A673 (cell line): ENCODE results near the gene MACROD1. TPM values are rescaled to one million over a fixed set of nuclear protein-coding genes. Genes with fewer than 3 reads are reported as not detected.

ENCODE experiments used
- BruUV-seq: library from RNA; stranded (reverse); fragments of 400-500 nt; replicated peaks from 2 replicates; lab custom pipeline; 2021; lab: Mats Ljungman, UMichigan
- CTCF ChIA-PET: fragments of 300-600 bp; sonication (Branson Sonifier 250); formaldehyde crosslinking; loops from one replicate; lab custom pipeline; 2022; ENCODE audit warnings: antibody characterized with exemption; lab: Charles Lee
- POLR2A ChIA-PET: fragments of 300-600 bp; sonication (Branson Sonifier 250); formaldehyde crosslinking; loops from one replicate; lab custom pipeline; 2022; ENCODE audit warnings: antibody characterized with exemption; ENCODE audit not compliant: low non-redundant PET; lab: Charles Lee
- DNase-seq: peaks from one replicate; pipeline ENCODE4 v3.0.0-alpha.2; 2015; ENCODE audit warnings: low spot score
- H3K27ac ChIP-seq: fragments of 200-600 bp; sonication (generic); 2 replicates; pipeline ENCODE4 v1.5.1; 2016; ENCODE audit warnings: mixed run types, low read depth, mild to moderate bottlenecking, mixed read lengths, antibody characterized with exemption, low read length; ENCODE audit not compliant: poor library complexity, severe bottlenecking
- H3K27me3 ChIP-seq: fragments of 200-600 bp; sonication (generic); replicated peaks from 2 replicates; pipeline ENCODE4 v1.6.1; 2017; ENCODE audit warnings: mixed run types, low read depth, mild to moderate bottlenecking, mixed read lengths, antibody characterized with exemption, low read length; ENCODE audit not compliant: insufficient read depth, poor library complexity
- H3K36me3 ChIP-seq: fragments of 200-600 bp; sonication (generic); 2 replicates; pipeline ENCODE4 v1.6.1; 2016; ENCODE audit warnings: mixed run types, mild to moderate bottlenecking, mixed read lengths, antibody characterized with exemption, low read length; ENCODE audit not compliant: insufficient read depth, poor library complexity, severe bottlenecking
- H3K4me1 ChIP-seq: fragments of 200-600 bp; sonication (generic); 2 replicates; pipeline ENCODE4 v1.6.1; 2017; ENCODE audit warnings: mixed run types, mild to moderate bottlenecking, mixed read lengths, antibody characterized with exemption, low read length; ENCODE audit not compliant: insufficient read depth, poor library complexity, severe bottlenecking
- H3K4me3 ChIP-seq: fragments of 200-600 bp; sonication (generic); 2 replicates; pipeline ENCODE4 v1.5.1; 2016; ENCODE audit warnings: low read depth, mixed run types, mild to moderate bottlenecking, mixed read lengths, low read length; ENCODE audit not compliant: poor library complexity, severe bottlenecking
- H3K9me3 ChIP-seq: fragments of 200-600 bp; sonication (generic); 2 replicates; pipeline ENCODE4 v1.6.1; 2016; ENCODE audit warnings: mixed run types, low read depth, mild to moderate bottlenecking, mixed read lengths, antibody characterized with exemption, low read length; ENCODE audit not compliant: poor library complexity, severe bottlenecking
- CTCF ChIP-seq: fragments of 300-800, 200-600 bp; sonication (generic); conservative IDR thresholded peaks from 2 replicates; pipeline ENCODE4 v1.5.1; 2017; ENCODE audit warnings: low read depth, mild to moderate bottlenecking, antibody characterized with exemption, low read length, moderate library complexity, mixed read lengths
- EZH2 ChIP-seq: fragments of 200-600 bp; sonication (generic); IDR thresholded peaks from 2 replicates; pipeline ENCODE4 v1.6.1; 2017; ENCODE audit warnings: borderline replicate concordance, low read depth, mild to moderate bottlenecking, mixed read lengths, antibody characterized with exemption, low read length; ENCODE audit not compliant: poor library complexity, severe bottlenecking
- intact Hi-C: fragments of 100-400 bp; cut with micrococcal nuclease; formaldehyde crosslinking; loops from one replicate; pipeline ENCODE4 v1.10.0; 2022; ENCODE audit not compliant: unreplicated experiment
- total RNA-seq: library from RNA; stranded (reverse); gene quantifications from 2 replicates; pipeline ENCODE4 v1.2.3, GENCODE V29; 2021

MACROD1 gene
- total RNA-seq, 1 experiment from 2014 or later = 28.7 TPM

GRCh38 chr11:64073542-64073941 lies 92.4 kb downstream of the MACROD1 start:
- DNase-seq = no peak
- ChIA-PET POLR2A (no interaction called here), CTCF (no interaction called here)
- Histone ChIP-seq H3K27ac (peak overlapping the region; percentile 53), H3K36me3 (no peaks in the 10 kb centered on the region), H3K4me3 (no peak overlapping the region), H3K9me3 (no peaks in the 10 kb centered on the region), H3K27me3 (no peaks in the 10 kb centered on the region), H3K4me1 (peaks cover 61% of the 10 kb centered on the region)
- intact Hi-C loops = no loop called here
- no TSS peak for BruUV-seq
- TF ChIP-seq CTCF = no peak

GRCh38 chr11:64072871-64073270 lies 93.0 kb downstream of the MACROD1 start:
- CTCF ChIA-PET = no interaction called here
- POLR2A ChIA-PET = no interaction called here

GRCh38 chr11:64072403-64072802 lies 93.5 kb downstream of the MACROD1 start:
- ChIA-PET POLR2A (no interaction called here), CTCF (no interaction called here)
- Histone ChIP-seq H3K4me1 (peaks cover 61% of the 10 kb centered on the region), H3K27ac (no peak overlapping the region), H3K9me3 (no peaks in the 10 kb centered on the region), H3K27me3 (no peaks in the 10 kb centered on the region), H3K36me3 (no peaks in the 10 kb centered on the region), H3K4me3 (no peak overlapping the region)
- TF ChIP-seq EZH2 (no peak), CTCF (no peak)
- no TSS peak for BruUV-seq
- DNase-seq = no peak
- intact Hi-C loops = no loop called here

More at GRCh38 chr11:64072871-64073270, 93.0 kb downstream of the MACROD1 start:
- intact Hi-C loops = no loop called here
- no peak overlapping the region for H3K4me3 ChIP-seq
- TF ChIP-seq EZH2 (no peak), CTCF (no peak)
- no peak overlapping the region for H3K27ac ChIP-seq
- H3K4me1 ChIP-seq = peaks cover 61% of the 10 kb centered on the region
- H3K27me3 ChIP-seq = no peaks in the 10 kb centered on the region
- no peaks in the 10 kb centered on the region for H3K9me3 ChIP-seq
- no peak for DNase-seq
- BruUV-seq = no TSS peak
- H3K36me3 ChIP-seq = no peaks in the 10 kb centered on the region
